ENCODE measurements around the gene GDA. TPM values are rescaled to one million over a fixed set of nuclear protein-coding genes. Genes with fewer than 3 reads are reported as not detected.

The GDA gene
- total RNA-seq, 4 donors from 2014 or later: 4.8 to 26.6 TPM; not detected in 2

DNA sequence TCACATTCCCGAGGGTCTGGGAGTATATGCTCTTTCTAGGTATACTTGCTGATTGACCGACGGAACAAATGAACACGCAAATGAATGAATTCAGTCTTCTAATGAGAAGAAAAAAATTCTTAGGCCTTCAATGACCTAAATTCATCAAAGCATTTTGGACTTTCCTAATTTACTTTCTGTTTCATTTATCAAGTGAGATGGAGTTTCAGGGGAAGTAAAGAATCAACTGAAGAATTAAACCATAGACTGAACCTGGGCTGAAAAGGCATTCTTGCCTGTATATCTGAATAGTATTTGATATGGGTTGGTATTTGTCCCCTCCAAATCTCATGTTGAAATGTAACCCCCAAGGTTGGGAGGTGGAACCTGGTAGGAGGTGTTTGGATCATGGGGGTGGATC is 151.6 kb downstream of the GDA start:
- DNase-seq: no peak
- Histone ChIP-seq H3K4me1 (no peaks in the 10 kb centered on the region), H3K4me3 (no peak overlapping the region), H3K27me3 (no peaks in the 10 kb centered on the region), H3K9me3 (no peaks in the 10 kb centered on the region), H3K36me3 (no peaks in the 10 kb centered on the region), H3K27ac (no peak overlapping the region)
- TF ChIP-seq, protein P1, sequence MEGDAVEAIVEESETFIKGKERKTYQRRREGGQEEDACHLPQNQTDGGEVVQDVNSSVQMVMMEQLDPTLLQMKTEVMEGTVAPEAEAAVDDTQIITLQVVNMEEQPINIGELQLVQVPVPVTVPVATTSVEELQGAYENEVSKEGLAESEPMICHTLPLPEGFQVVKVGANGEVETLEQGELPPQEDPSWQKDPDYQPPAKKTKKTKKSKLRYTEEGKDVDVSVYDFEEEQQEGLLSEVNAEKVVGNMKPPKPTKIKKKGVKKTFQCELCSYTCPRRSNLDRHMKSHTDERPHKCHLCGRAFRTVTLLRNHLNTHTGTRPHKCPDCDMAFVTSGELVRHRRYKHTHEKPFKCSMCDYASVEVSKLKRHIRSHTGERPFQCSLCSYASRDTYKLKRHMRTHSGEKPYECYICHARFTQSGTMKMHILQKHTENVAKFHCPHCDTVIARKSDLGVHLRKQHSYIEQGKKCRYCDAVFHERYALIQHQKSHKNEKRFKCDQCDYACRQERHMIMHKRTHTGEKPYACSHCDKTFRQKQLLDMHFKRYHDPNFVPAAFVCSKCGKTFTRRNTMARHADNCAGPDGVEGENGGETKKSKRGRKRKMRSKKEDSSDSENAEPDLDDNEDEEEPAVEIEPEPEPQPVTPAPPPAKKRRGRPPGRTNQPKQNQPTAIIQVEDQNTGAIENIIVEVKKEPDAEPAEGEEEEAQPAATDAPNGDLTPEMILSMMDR (IDR thresholded peaks at IDR 0.05): no peak
- no peak for TF ChIP-seq POLR2A (IDR thresholded peaks at IDR 0.05)
- intact Hi-C loops (cut with DNase I; ENCODE audit: low total_unique reads): no loop called here

Small RNA genes lying within 50 kb of the gene (small RNA-seq; reads per million reads assigned to genes)
- not detected for gene RNA5SP285

Other genes with a start within 250 kb of the GDA start
- gene ABHD17B, start 238.2 kb upstream of the GDA start, total RNA-seq: 10 to 100 TPM; 11.5 to 67.2 (median 16.2) TPM
- gene C9orf85, start 237.8 kb upstream of the GDA start, total RNA-seq: 10 to 100 TPM in 3 of 4 donors, 1 to 10 TPM in 1; 8.2 to 22.0 (median 15.9) TPM
- gene C9orf57, start 88.8 kb upstream of the GDA start, total RNA-seq: not detected
- gene ZFAND5, start 215.8 kb downstream of the GDA start, total RNA-seq: 100 to 1,000 TPM in 3 of 4 donors, 10 to 100 TPM in 1; 58.7 to 189 (median 160) TPM

All from uterus (tissue), 4 donors.